H1 (cell line): ENCODE data around the gene FAM168B.

Source experiments
- CHD2 ChIP-seq: IDR thresholded peaks from 2 replicates; pipeline ENCODE4 v1.6.1; 2012; ENCODE audit warnings: low read length, improper control_type of control experiment
- EZH2 ChIP-seq: fragments of 200-600 bp; sonication (generic); IDR thresholded peaks from 2 replicates; pipeline ENCODE4 v1.7.1; 2012; ENCODE audit warnings: low read depth, mild to moderate bottlenecking, moderate library complexity, low read length, inconsistent platforms; ENCODE audit not compliant: severe bottlenecking
- KDM5A ChIP-seq: fragments of 200-600 bp; IDR thresholded peaks from 2 replicates; pipeline ENCODE4 v1.7.1; 2012; ENCODE audit warnings: mild to moderate bottlenecking, low read length, inconsistent platforms, mixed read lengths
- MAFK ChIP-seq: IDR thresholded peaks from 2 replicates; pipeline ENCODE4 v1.6.1; 2012; ENCODE audit warnings: low read depth, mild to moderate bottlenecking, improper control_type of control experiment, low read length
- POLR2A ChIP-seq, 2 experiments: IDR thresholded peaks; 1 replicate in 1 of 2; 2 replicates in 1 of 2; pipeline ENCODE4 v1.6.1; 2011; ENCODE audit warnings: low read depth in 2 of 2, low read length in 2 of 2, mild to moderate bottlenecking in 2 of 2; ENCODE audit errors: control extremely low read depth in 1 of 2
- RAD21 ChIP-seq, 2 experiments: IDR thresholded peaks in 1 of 2; conservative IDR thresholded peaks in 1 of 2; 2 replicates each; pipeline ENCODE4 v1.6.1; 2011; ENCODE audit warnings: low read depth in 2 of 2, low read length in 2 of 2, improper control_type of control experiment in 1 of 2, inconsistent platforms in 1 of 2, mild to moderate bottlenecking in 1 of 2, moderate library complexity in 1 of 2
- SP4 ChIP-seq: IDR thresholded peaks from 2 replicates; pipeline ENCODE4 v1.6.1; 2012; ENCODE audit warnings: low read length, inconsistent platforms
- YY1 ChIP-seq: IDR thresholded peaks from 2 replicates; pipeline ENCODE4 v1.6.1; 2011; ENCODE audit warnings: low read depth, mild to moderate bottlenecking, low read length
- TF ChIP-seq, protein P1 (sequence below): IDR thresholded peaks from 2 replicates; pipeline ENCODE4 v1.6.1; 2012; ENCODE audit warnings: low read length, inconsistent platforms
- TF ChIP-seq, protein P2 (sequence below), 3 experiments: IDR thresholded peaks; 1 replicate in 2 of 3; 2 replicates in 1 of 3; pipeline versions ENCODE4 v1.5.1 to v1.6.1; 2011; ENCODE audit warnings: low read length in 3 of 3, mild to moderate bottlenecking in 3 of 3, inconsistent platforms in 2 of 3, low read depth in 1 of 3, moderate library complexity in 1 of 3; ENCODE audit not compliant: insufficient read depth in 1 of 3; ENCODE audit errors: control extremely low read depth in 1 of 3

GRCh38 chr2:131056204-131056931 is 36.9 kb downstream of the FAM168B start:
- TF ChIP-seq, protein P1, sequence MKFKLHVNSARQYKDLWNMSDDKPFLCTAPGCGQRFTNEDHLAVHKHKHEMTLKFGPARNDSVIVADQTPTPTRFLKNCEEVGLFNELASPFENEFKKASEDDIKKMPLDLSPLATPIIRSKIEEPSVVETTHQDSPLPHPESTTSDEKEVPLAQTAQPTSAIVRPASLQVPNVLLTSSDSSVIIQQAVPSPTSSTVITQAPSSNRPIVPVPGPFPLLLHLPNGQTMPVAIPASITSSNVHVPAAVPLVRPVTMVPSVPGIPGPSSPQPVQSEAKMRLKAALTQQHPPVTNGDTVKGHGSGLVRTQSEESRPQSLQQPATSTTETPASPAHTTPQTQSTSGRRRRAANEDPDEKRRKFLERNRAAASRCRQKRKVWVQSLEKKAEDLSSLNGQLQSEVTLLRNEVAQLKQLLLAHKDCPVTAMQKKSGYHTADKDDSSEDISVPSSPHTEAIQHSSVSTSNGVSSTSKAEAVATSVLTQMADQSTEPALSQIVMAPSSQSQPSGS: no peak
- TF ChIP-seq RAD21 (IDR thresholded peaks at IDR 0.05 in 1 of 2, conservative IDR thresholded peaks at IDR 0.05 in 1 of 2; ENCODE audit: low read depth in 2 of 2, low read length in 2 of 2) (no peak), CHD2 (no peak), YY1 (no peak), KDM5A (no peak), POLR2A (IDR thresholded peaks at IDR 0.05; ENCODE audit: control extremely low read depth in 1 of 2, low read depth in 2 of 2, low read length in 2 of 2) (no peak), EZH2 (no peak), MAFK (no peak), SP4 (no peak)
- TF ChIP-seq, protein P2, sequence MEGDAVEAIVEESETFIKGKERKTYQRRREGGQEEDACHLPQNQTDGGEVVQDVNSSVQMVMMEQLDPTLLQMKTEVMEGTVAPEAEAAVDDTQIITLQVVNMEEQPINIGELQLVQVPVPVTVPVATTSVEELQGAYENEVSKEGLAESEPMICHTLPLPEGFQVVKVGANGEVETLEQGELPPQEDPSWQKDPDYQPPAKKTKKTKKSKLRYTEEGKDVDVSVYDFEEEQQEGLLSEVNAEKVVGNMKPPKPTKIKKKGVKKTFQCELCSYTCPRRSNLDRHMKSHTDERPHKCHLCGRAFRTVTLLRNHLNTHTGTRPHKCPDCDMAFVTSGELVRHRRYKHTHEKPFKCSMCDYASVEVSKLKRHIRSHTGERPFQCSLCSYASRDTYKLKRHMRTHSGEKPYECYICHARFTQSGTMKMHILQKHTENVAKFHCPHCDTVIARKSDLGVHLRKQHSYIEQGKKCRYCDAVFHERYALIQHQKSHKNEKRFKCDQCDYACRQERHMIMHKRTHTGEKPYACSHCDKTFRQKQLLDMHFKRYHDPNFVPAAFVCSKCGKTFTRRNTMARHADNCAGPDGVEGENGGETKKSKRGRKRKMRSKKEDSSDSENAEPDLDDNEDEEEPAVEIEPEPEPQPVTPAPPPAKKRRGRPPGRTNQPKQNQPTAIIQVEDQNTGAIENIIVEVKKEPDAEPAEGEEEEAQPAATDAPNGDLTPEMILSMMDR (IDR thresholded peaks at IDR 0.05; ENCODE audit: control extremely low read depth in 1 of 3, insufficient read depth in 1 of 3, low read depth in 1 of 3, low read length in 3 of 3): no peak
